NCI-H1105 (cell line): ENCODE data around the gene GRK4.
"Not testable (repeated sequence)": the region's sequence is repeated elsewhere in the genome, so short reads cannot be mapped to it uniquely, and the experiment has no call there.

Source experiments
- DNase-seq: peaks from one replicate; lab custom pipeline; 2025; lab: John Stamatoyannopoulos, UW

GRK4 gene

GRCh38 chr4:2942037-2942531 is 21.3 kb upstream of the GRK4 start:
- no peak for DNase-seq

DNA sequence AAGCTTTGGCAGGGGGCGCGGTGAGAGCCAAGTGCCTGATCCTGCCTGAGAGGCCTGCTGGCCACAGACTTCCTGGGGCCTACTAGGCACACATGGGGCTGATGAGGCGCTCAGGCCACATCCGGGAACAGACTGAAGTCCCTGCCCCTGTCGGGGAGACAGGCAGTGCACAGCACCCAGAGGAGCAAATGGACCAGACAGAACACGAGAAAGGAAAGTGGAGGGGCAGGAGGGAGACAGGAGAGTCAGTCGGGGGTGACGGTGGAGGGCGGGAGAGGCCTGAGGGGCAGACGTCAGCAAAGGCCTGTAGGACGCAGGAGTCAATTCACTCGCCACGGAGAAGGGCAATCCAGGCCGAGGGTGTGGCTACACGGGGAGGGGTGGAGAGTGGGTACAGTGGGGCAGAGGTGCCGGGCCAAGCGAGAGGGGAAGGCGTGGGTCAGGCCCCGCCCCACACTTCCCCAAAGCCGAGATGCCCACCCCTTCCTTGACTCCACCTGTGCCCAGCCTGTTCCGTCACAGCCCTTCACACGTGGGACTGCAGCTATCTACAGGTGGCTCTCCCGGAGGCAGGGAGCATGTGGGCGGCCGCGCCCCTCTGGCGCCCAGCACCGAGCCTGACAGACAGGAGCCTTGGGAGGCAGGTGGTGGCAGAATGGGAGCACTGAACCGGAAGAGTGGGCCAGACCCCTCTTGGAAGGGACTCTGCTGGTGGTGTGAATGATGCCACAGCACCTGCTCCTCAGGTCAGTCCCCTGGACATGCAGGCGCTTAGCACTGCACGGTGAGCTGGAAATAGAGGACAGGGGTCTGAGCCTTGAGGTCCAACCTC is 20.6 kb upstream of the GRK4 start:
- DNase-seq = no peak

DNA sequence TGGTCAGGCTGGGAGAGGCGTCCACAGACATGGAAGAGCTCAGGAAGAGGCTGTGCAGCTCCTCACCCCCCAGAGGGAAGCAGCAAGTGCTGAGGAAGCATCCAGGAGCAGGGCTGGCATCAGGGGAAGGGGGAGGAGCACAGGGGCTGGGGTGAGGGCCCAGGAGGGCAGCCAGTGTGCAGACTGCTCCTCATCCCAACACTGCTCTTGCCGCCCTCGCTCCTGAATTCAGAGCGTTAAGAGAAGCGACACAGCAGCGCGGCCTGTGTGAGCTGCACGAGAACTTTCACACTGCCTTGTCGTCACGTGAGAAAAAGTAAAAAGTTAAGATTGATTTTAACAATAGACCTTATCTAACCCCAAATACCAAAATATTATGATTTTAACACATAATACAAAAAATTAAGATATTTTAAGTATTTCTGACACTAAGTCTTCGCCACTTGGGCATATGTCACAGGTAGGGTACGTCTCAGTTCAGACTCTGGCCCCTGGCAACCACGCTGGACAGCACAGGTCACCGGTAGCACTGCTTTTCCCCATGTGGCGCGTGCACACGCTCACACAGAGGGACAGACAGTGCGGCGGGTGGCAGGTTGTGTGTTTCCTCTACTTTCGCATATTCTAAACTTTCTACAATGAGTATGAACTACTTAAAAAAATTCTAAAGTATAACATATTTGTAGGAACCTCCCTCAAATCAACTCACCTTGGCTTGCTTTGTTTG is 19.8 kb upstream of the GRK4 start:
- no peak for DNase-seq

DNA sequence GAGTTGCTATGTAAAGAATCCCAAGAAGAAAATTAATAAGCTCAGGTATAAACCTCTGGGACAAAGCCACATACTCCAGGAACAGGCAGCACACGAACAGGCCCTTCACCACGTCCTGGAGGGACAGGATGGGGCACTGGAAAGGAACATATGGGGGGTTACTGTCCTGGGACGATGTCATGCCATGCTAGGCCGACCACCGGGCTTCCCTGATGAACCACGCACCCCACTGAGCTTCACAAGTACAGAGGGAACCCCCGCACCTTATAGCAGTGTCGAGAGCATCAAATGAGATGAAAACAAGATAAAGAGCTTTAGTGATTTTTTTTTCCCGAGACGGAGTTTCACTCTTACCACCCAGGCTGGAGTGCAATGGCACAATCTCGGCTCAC is 19.3 kb upstream of the GRK4 start:
- no peak for DNase-seq

DNA sequence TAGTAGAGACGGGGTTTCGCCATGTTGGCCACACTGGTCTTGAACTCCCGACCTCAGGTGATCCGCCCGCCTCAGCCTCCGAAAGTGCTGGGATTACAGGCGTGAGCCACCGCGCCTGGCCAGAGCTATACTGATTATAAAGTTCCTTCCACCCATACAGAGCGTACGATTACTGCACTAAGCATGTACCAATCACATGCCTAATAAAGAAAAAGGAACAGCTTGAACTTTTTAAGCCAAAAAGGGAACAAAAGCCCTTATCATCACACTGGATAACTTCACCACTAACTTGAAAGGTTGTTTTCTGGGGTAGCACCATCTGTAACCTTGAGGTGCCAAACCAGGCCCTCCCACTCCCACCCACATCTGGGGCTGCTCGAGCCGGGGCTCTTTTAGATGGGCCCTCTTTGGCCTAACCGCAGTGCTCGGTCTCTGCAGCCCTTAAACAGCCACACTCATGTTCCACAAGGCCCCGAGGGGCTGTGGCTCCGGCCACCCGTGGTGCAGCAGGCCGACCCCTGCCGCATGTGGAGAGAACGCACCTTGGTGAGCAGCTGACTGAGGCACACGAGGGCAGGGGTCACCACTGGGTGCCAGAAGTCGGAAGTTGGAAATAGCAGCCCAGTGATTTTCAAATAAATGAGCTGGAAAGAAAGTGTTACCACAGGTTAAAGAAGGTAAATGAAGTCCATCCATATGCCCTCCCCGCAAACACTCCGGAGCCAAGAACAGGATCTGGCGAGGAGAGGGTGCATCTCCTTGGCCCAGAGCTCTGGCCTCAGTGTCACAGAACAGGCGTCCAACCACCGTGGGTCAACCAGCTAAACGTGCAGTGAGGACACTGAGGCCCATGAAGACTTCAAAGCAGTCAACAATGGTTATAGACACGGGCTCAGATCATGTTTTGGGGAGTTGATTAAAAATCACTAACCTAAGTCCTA is 18.5 kb upstream of the GRK4 start:
- DNase-seq = no peak

GRCh38 chr4:2945619-2946604 is 17.5 kb upstream of the GRK4 start:
- DNase-seq = not testable (repeated sequence)

- DNase-seq = no peak
Measured at GRCh38 chr4:2946812-2947600, 16.4 kb upstream of the GRK4 start.

DNA sequence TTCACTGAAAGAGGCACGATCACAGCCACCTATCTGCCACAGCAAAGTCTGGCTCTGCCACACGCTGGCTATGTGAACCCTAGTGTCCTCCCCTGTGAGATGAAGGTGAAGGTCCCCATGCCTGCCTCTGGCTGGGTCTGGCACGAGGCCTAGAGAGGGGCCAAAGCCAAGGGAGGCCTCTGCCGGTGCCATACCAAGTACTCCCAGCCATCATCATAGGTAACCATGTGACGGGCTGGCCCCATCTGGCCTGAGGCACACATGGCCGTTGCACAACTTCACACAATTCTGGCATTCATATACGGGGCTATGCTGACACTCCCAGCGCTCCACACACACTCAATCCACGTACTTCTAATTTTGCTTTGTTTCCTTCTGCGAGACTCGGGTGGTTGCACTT is 15.4 kb upstream of the GRK4 start:
- no peak for DNase-seq

DNA sequence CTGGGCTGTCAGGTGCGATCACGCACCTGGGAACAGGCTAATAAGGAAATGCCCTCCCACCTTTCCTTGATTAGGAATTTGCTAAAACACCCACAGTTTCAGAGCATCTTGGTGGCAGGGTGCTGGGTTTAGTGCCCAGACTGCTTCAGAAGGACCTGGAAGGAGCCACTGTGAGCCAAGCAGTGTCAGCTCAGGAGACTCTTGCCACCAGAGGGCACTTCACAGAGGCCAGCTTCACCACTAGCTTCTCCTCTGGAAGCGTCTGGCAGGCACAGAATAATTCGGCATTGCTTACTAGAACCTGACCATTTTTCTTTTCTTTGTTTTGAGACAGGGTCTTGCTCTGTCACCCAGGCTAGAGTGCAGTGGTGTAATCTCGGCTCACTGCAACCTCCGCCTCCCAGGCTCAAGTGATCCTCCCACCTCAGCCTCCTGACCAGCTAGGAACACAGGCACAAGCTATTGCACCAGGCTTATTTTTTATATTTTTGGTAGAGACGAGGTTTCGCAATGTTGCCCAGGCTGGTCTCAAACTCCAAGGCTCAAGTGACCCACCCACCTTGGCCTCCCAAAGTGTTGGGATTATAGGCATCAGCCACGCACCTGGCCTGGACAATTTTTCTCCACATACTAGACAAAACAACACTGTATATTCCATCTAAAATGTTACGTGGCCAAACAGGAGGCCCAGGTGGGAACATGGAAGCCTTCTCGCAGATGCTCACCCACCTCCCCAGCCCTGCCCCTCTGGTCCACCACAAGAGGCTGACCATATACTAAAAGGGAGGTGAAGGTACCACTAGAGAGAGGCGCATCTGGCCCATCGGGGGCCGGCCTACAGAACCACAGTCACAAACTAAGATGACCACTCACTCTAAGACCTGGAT is 14.2 kb upstream of the GRK4 start:
- DNase-seq = no peak

- no peak for DNase-seq
Measured at GRCh38 chr4:2949782-2950125, 13.6 kb upstream of the GRK4 start.

GRCh38 chr4:2950221-2950989 is 13.0 kb upstream of the GRK4 start:
- DNase-seq = no peak

DNA sequence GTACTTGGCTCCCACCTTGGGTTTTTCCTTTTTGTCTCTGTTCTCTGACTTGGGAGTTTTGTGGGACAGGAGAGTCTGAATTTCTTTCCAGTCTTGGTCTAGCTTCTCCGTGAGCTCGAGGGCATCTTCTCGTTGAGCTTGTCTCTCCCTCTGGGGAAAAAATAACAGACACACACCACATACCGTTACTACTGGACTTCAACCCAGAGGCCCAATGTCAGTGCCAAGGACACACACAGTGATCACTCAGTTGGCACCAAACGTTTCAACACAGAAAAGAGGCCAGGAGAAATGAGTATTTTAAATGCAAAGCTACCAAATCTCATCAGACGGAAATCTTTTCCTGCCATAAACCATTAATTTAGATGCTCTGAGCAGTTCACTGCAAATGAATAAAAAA is 9.9 kb upstream of the GRK4 start:
- DNase-seq = no peak

DNA sequence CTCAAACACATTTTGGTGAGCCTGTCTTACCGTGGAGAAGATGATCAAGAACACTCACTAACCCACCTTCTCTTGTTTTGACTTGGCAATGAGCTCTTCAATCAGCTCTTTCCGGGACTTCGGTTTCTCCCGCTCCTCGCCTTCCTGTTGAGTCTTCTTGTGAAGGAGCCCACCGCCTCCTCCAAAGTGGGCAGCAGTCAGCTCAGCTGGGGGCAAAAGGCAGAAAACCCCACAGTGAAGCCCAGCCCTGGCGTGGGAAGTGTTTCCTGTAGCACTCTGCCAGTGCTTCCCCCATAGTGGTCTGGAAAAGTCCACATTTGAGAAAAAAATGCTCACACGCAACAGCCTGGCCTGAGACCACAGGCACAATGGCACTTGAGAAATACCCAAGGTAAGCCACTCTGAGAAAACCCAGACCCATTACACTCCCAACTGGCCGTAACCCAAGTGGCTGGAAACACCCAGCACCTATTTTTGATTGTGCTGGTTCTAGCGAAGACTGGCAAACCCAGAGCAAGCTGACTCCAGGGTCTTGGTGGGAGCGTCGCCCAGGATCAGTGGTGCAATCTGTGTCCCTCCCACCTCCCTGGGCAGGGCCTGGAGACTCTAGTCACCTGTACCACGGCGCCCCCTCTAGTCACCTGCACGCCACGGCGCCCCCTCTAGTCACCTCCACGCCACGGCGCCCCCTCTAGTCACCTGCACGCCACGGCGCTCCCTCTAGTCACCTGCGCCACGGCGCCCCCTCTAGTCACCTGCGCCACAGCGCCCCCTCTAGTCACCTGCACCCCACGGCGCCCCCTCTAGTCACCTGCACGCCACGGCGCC is 8.8 kb upstream of the GRK4 start:
- DNase-seq = no peak

DNA sequence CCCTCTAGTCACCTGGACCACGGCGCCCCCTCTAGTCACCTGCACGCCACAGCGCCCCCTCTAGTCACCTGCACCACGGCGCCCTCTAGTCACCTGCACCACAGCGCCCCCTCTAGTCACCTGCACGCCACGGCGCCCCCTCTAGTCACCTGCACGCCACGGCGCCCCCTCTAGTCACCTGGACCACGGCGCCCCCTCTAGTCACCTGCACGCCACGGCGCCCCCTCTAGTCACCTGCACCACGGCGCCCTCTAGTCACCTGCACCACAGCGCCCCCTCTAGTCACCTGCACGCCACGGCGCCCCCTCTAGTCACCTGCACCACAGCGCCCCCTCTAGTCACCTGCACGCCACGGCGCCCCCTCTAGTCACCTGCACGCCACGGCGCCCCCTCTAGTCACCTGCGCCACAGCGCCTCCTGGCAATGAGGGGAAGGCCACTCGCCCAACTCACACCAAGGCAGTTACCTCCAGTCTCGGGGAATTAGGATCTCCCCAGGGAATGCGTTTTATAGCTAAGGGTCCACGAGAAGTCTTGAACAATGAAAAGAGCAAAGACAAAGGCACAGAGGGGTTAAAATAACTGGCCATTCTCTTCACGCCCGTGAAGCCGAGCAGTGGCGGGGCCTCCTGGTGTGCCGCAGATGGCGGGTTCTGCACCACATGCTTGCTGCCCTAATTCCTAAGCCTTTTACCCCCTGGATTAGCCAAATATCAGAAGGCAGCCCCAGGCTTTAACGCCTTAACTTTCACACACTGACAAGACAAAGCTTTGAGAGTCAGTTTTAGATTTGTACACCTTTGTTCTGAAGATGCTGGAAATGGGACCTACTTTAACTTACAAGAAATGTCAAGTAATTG is 8.0 kb upstream of the GRK4 start:
- DNase-seq = not testable (repeated sequence)

- no peak for DNase-seq
Measured at GRCh38 chr4:2958446-2958845, 4.9 kb upstream of the GRK4 start.

GRCh38 chr4:2960450-2960849 is 2.9 kb upstream of the GRK4 start:
- DNase-seq = not testable (repeated sequence)

- no peak for DNase-seq
Measured at GRCh38 chr4:2961421-2961810, 2.0 kb upstream of the GRK4 start.
